HG03064 (cell line): ENCODE results near the gene CD33.
"Not testable (repeated sequence)": the region's sequence is repeated elsewhere in the genome, so short reads cannot be mapped to it uniquely, and the experiment has no call there.

ENCODE experiments used
- ATAC-seq: cut with Tn5 transposase; IDR thresholded peaks from one replicate; pipeline ENCODE4 v1.9.1; 2021; ENCODE audit warnings: low read depth; ENCODE audit not compliant: unreplicated experiment

Gene CD33

DNA sequence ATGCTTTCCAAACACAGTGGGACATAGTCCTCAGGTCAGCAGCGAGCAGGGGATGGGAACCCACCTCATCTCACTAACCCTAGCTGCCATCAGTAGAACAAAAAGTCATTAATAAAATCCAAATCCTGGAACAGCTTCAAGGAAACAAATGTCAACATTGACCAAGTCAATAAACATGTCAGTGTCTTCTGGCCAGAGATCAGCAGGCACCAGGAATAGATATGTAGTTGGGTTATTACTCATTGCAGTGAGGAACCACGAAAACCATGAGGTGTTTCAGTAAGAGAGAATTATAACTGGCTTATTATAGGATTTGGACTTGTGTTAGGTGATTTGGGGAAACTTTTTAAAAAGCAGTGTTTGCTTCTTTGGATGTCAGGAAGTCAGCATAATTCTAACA, 17.1 kb upstream of the CD33 start:
- no peak for ATAC-seq

GRCh38 chr19:51210191-51210784, 14.6 kb upstream of the CD33 start:
- no peak for ATAC-seq

DNA sequence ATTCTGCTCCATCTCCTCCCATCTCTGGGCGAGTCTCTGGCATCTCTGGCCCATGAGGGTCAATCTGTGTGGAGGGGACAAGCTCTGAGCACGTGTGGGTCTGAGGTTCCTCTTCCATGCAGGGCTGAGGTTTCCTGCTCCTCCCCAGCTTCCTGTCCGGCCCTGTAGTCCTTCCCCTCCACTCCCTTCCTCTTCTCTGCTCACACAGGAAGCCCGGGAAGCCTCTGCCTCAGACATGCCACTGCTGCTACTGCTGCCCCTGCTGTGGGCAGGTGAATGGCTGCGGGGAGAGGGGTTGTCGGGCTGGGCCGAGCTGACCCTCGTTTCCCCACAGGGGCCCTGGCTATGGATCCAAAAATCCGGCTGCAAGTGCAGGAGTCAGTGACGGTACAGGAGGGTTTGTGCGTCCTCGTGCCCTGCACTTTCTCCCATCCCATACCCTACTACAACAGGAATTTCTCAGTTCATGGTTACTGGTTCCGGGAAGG, 14.0 kb upstream of the CD33 start:
- not testable (repeated sequence) for ATAC-seq

GRCh38 chr19:51211833-51212232, 13.0 kb upstream of the CD33 start:
- ATAC-seq, result no peak

- no peak for ATAC-seq
Observed at GRCh38 chr19:51219307-51219706, 5.6 kb upstream of the CD33 start.

DNA sequence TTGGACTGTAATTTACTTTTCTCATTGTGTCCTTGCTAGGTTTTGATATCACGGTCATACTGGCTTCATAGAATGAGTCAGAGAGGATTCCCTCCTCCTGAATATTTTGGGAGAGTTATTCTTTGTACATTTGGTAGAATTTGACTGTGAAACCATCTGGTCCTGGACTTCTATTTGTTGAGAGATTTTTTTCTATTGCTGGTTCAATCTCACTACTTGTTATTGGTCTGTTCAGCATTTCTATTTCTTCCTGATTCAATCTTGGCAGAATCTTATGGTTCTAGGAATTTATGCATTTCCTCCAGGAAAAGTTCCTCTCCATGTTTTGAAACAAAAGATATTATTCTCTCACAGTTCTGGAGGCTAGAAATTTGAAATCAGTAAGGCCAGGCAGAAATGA, 4.9 kb upstream of the CD33 start:
- ATAC-seq, result no peak

GRCh38 chr19:51220996-51221395, 3.9 kb upstream of the CD33 start:
- no peak for ATAC-seq

DNA sequence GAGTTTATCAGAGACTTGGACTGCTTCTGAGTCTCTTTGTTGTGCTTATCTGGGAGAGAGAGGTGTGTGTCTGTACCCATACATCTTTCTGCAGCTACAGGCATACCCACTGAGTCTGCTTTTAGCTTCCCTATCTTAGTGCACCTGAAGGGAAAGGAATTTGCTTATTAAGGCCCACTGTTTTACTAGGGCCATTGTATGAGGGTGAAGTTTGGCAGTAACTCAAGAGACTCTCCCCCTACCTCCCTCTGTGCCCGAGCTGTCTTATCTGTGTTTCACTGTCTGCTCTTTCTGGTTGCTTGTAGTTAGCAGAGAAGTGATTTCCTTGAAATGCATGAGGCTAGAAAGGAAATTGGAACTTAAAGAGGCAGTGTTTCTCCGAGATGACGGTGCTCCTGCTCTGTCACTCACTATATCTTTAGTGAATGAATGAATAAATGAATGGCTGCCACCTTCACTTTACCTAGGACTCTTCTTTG, 678 bp upstream of the CD33 start:
- ATAC-seq, result no peak

GRCh38 chr19:51226067-51226466, 1.2 kb downstream of the CD33 start:
- no peak for ATAC-seq

DNA sequence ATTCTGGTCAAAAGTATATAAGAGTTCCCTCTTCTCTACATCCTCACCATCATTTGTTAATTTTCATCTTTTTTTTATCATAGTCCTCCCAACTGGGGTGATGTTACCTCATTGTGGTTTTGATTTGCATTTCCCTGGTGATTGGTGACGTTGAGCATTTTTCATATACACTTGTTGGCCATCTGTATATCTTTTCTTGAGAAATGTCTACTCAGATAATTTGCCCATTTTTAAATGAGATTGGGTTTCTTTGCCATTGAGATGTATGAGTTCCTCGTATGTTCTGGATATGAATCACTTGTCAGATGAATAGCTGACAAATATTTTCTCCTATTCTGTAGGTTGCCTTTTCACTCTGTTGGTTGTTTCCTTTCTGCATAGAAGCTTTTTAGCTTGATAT, 2.4 kb downstream of the CD33 start:
- no peak for ATAC-seq

GRCh38 chr19:51227966-51228365, 3.1 kb downstream of the CD33 start:
- no peak for ATAC-seq

DNA sequence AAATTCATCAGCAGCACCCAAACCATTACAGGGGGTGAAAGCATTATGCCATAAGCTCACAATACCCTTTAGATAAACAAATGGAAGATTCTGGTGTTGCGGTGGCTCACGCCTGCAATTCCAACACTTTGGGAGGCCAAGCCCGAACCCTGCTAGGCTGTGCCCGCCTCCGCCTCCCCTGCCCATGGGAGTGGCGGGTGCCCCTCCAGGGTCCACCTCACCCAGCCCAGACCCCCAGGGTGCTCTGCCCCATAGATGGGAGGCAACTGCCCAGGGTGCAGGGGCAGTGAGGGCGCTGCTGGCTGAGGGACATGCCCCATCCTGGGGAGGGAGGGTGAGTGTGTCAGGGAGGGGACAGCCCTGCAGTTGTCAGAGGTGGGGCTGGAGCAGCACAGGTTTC, 16.0 kb downstream of the CD33 start:
- no peak for ATAC-seq

- no peak for ATAC-seq
Observed at GRCh38 chr19:51242881-51243630, 18.2 kb downstream of the CD33 start.

- ATAC-seq, result no peak
Observed at GRCh38 chr19:51246164-51246552, 21.3 kb downstream of the CD33 start.

- no peak for ATAC-seq
Observed at GRCh38 chr19:51247972-51248590, 23.2 kb downstream of the CD33 start.

DNA sequence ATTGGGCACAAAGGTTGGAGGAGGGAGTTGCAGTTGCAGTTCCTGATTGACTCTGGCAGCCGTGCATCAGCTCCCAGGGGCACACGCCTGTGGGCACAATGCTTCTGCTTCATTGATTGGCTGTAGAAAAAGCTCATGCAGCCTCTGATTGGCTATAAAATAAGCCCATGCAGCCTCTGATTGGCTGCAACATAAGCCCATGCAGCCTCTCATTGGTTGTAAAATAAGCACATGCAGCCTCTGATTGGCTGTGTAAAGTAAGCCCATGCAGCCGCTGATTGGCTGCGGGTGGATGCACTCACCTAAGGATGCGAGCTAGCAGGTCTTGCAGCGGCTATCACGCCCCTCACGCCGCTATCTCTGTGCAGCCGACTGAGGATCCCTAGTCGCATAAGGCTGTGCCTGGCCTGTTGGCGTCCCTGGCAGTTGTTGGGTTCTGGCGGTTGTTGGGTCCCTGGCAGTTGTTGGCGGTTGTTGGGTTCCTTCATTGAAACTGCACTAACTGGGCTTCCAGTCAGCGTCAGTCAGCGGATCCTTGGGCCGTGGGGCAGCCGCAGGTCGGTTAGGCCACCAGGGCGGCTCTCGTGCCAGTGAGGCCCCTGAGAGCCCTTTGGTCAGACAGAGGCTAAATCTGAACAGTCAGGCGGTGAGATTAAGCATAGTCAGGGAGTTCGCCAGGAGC, 26.0 kb downstream of the CD33 start, which contains the start of gene SIGLECL1:
TSS of gene SIGLECL1 (plus strand) at position 295 of the 682 bp plus-strand sequence. CDS start 12,993 bp downstream, outside the sequence.
- no peak for ATAC-seq

DNA sequence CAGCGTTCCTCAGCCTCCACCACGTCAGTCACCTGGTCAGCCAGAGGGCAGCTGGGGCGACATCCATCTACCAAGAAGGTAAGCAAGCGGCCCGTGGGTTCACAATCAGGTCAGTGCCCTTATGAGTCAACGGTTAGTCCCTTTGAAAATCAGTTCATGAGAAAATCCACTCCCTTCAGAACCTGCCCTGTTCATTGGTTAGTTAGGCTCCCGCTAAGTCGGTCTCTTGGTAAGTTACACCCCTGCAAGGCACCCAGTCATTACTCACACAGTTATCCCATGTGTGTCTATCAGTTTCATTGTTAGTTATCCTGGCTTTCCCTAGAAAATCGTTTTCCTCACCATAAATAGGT, 26.6 kb downstream of the CD33 start:
- no peak for ATAC-seq

- no peak for ATAC-seq
Observed at GRCh38 chr19:51252306-51253079, 27.6 kb downstream of the CD33 start.

DNA sequence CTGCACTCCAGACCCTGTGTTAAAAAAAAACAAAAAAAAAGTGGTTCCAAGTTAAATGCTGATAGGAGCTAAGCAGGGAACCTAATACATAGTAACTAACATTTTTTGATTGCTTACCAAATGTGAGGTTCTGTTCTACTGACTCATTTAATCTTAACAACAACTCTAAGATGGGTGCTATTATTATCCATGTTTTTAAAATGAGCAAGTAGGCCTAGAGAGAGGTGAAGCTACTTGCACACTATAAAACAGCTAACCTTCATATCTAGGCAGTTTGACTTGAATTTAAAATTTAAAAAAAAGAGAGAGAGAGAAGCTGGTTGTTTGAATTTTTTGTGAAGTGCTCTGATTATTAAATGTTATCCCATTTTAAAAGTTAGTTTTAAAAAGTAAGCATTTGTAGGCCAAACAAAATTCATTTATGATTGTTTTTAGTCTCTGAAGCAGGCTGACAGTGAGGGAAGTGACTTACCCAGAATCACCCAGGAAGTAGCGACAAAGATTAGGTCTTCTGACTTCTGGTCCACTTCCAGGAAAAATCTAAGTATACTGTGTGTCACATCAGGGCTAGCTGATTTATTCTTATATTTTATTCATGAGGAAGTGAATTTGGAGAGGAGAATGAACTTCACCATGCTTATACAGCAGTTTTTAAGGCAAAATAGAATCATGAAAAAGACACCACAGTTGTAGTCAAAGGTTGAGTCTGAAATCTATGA, 28.4 kb downstream of the CD33 start:
- no peak for ATAC-seq

GRCh38 chr19:51256155-51256625, 31.3 kb downstream of the CD33 start:
- ATAC-seq, result no peak
